Right kidney (tissue), 1 donor: ENCODE results near the gene ABCA13.

Source experiments
- DNase-seq: peaks from one replicate; pipeline ENCODE4 v3.0.0-alpha.2; 2016

ABCA13 gene

GRCh38 chr7:48643431-48644013 lies 472.3 kb downstream of the ABCA13 start:
- no peak for DNase-seq

DNA sequence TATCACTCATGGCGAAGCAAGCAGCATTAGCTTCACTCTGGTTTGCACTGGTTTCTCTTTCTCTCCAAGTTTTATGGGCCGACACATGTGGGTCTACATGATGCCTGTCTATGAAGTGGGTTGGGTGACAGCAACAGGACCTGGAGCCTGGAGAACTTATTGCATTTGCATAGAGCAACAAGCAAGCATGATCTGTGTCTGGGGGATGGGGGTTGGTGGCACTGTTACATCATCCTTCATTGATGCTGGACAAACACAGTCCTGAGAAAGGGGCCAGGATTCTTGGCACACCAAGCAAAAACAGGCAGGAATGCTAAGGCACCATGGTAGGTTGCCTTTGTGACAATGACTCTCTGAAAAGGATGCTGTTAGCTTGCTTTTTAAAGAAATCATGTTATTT lies 486.9 kb downstream of the ABCA13 start:
- no peak for DNase-seq

- no peak for DNase-seq
Observed at GRCh38 chr7:48660306-48660870, 489.1 kb downstream of the ABCA13 start.

DNA sequence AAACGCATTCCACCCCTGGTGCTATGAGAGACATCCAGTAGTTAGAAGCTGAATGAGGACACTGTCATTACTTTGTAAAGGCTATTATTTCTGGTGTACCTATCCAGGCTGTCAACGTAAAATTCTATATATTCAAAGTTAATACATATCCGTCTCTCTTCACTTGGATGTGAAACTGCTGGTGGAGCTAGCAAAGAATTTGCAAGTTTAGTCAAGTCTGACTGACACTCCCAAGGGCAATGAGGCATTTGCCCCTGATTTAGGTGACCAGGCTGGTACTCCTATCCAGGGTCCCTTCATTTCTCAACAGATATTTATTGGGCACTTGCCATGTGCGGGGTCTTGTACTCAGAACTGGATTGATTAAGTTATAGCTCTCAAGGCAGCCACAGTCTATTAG lies 493.0 kb downstream of the ABCA13 start:
- no peak for DNase-seq

GRCh38 chr7:48665353-48666135 lies 494.3 kb downstream of the ABCA13 start:
- no peak for DNase-seq

DNA sequence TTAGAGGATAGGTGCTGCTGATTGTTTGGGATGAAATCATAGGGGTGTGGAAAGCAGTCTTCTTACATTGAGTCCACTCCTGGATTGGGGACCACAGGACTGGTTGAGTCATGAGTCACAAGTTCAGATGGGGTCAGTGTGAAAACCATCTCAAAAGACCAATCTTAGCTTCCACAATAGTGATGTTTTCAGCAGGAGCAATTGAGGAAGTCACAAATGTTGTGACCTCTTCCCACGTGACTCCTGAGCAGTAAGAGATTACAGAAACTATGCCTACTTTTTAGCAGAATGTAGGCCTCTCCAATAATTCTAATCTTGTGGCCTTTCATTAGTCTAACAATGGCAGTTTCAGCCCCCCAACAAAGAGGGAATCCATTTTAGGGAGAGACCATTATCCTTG lies 496.1 kb downstream of the ABCA13 start:
- DNase-seq = no peak

GRCh38 chr7:48671656-48672055 lies 500.4 kb downstream of the ABCA13 start:
- no peak for DNase-seq

- DNase-seq = no peak
Observed at GRCh38 chr7:48681006-48681405, 509.7 kb downstream of the ABCA13 start.

GRCh38 chr7:48691788-48692187 lies 520.5 kb downstream of the ABCA13 start:
- no peak for DNase-seq
